Transverse colon (tissue), 4 donors: ENCODE data around the gene ARIH2. TPM values are rescaled to one million over a fixed set of nuclear protein-coding genes. Genes with fewer than 3 reads are reported as not detected.

ENCODE experiments used
- DNase-seq: peaks from one replicate; pipeline ENCODE4 v3.0.0-alpha.2; 2019
- H3K27ac ChIP-seq, 4 donors: fragments of 200-600 bp; sonication (generic); 2 replicates each; pipeline ENCODE4 v1.5.1; 2016 to 2018; ENCODE audit warnings: inconsistent platforms in 4 of 4
- H3K27me3 ChIP-seq: fragments of 200-600 bp; sonication (generic); 2 replicates; pipeline ENCODE4 v1.5.1; 2017; ENCODE audit warnings: inconsistent platforms
- H3K36me3 ChIP-seq, 4 donors: fragments of 200-600 bp; sonication (generic); 2 replicates each; pipeline ENCODE4 v1.5.1; 2017 to 2019; ENCODE audit warnings: inconsistent platforms in 4 of 4
- H3K4me1 ChIP-seq, 4 donors: fragments of 200-600 bp; sonication (generic); 2 replicates each; pipeline ENCODE4 v1.5.1; 2017 to 2020; ENCODE audit warnings: inconsistent platforms in 4 of 4
- H3K4me3 ChIP-seq, 4 donors: fragments of 200-600 bp; sonication (generic); 1 replicate in 1 of 4; 2 replicates in 3 of 4; pipeline versions ENCODE4 v1.5.1 to v1.6.1; 2017 to 2019; ENCODE audit warnings: inconsistent platforms in 4 of 4
- H3K9me3 ChIP-seq, 2 donors: fragments of 200-600 bp; sonication (generic); 2 replicates each; pipeline ENCODE4 v1.5.1; 2017 to 2019; ENCODE audit warnings: inconsistent platforms in 2 of 2
- CTCF ChIP-seq, 5 experiments: fragments of 200-600 bp in 3 of 5; fragments of 450-650 bp in 2 of 5; sonication (generic) in 3 of 5; IDR thresholded peaks; 1 replicate in 2 of 5; 2 replicates in 3 of 5; pipeline ENCODE4 v1.5.1; 2016 to 2017; ENCODE audit warnings: antibody characterized with exemption in 5 of 5, inconsistent platforms in 3 of 5, mild to moderate bottlenecking in 2 of 5, moderate library complexity in 1 of 5
- EP300 ChIP-seq: sonication (generic); formaldehyde crosslinking; IDR thresholded peaks from one replicate; pipeline ENCODE4 v1.6.1; 2017; ENCODE audit warnings: antibody characterized with exemption, low read depth
- POLR2A ChIP-seq: fragments of 450-650 bp; IDR thresholded peaks from one replicate; pipeline ENCODE4 v1.6.1; 2016; ENCODE audit warnings: antibody characterized with exemption, mild to moderate bottlenecking, moderate library complexity
- POLR2AphosphoS5 ChIP-seq, 3 donors: sonication (generic); formaldehyde crosslinking; IDR thresholded peaks; one replicate each; pipeline ENCODE4 v1.6.1; 2016; ENCODE audit warnings: antibody characterized with exemption in 3 of 3
- WGBS, 2 donors: methylation state at CpG; one replicate each; pipeline ENCODE4 v1.1.5; 2018; ENCODE audit warnings: low coverage in 1 of 2; 5-methylcytosine and 5-hydroxymethylcytosine counted together
- in situ Hi-C, 4 donors: fragments of 200-750 bp; cut with MboI; loops; one replicate each; pipeline versions ENCODE4 v1.15.0 to v1.15.1; 2017; ENCODE audit warnings: low sequenced_read_pairs in 3 of 4, low pct_ligation_motif_present in 1 of 4, low pct_unique_long_range_greater_than_20kb in 1 of 4
- intact Hi-C: fragments of 100-400 bp; cut with DNase I; formaldehyde crosslinking; loops from one replicate; pipeline ENCODE4 v1.15.1; 2023; ENCODE audit warnings: low total_unique reads
- total RNA-seq, 4 donors: library from RNA; depleted of rRNA; stranded (reverse); fragments of >200 nt; gene quantifications; one replicate each; pipeline ENCODE4 v1.1.0, GENCODE V29; 2016

The ARIH2 gene
- total RNA-seq, 4 donors from 2014 or later, result 82.6 to 269 (median 115) TPM

DNA sequence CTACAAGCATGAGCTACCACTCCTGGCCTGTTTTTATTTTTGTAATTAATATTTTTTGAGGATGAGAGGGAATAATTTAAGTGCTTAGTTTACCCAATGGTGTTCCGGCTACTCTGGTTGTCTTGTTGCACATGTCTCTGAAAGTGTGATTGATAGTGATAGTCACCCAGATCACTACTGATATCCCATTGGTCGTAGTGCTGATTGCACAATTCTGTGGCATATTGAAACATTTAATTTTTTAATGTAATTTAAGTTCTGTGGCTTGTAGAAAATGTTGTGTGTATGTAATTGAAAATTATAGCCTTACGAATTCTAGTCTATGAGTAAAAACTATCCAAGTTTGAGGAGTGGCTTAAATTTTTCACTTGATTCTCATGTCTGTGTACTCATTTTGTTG lies 11.9 kb downstream of the ARIH2 start:
- no peak overlapping the region for H3K27ac ChIP-seq
- no peak for TF ChIP-seq CTCF (IDR thresholded peaks at IDR 0.05)
- no peak for TF ChIP-seq EP300
- TF ChIP-seq POLR2AphosphoS5 (IDR thresholded peaks at IDR 0.05), result no peak
- no peak for TF ChIP-seq POLR2A
- DNase-seq, result no peak
- H3K4me3 ChIP-seq, result no peak overlapping the region
- peaks cover 21 to 65% (median 31%) of the 10 kb centered on the region in 4 donors for H3K4me1 ChIP-seq
- no peaks in the 10 kb centered on the region for H3K27me3 ChIP-seq
- 84 to 88% methylated on average over 3 of the region's 3 CpGs for WGBS, 2 donors
- peaks cover 0 to 15% (median under 1%) of the 10 kb centered on the region in 4 donors for H3K36me3 ChIP-seq
- intact Hi-C loops (no loop called here), in situ Hi-C loops (no loop called here)
- H3K9me3 ChIP-seq, result no peaks in the 10 kb centered on the region

DNA sequence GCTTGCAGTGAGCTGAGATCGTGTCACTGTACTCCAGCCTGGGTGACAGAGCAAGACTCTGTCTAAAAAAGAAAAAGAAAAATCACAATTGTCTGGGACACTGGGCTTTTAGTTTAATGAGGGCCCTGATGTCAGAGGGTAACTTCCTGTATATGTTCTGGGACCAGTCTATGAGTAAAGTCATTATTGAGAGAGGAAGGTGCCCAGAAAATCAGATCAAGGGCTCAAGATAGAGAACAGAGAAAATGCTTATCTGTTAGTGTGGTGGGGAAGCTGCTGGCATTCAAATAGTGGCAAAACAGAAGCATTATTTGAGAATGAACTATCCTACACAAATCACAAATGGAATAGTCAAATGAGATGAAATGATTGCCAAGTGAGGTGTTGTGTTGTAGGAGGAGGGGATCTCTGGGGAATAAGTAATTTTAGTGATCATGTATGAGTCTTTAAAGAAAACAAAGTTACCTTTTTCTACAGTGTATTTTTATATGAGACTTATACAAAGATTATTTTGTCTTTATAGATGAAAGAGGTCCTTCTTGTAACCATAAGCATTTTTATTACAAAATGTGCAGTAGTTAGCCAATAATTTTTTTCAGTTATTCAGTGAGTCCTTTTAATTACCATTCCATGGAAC lies 13.4 kb downstream of the ARIH2 start:
- TF ChIP-seq POLR2AphosphoS5 (IDR thresholded peaks at IDR 0.05) (no peak), CTCF (IDR thresholded peaks at IDR 0.05) (no peak), POLR2A (no peak), EP300 (no peak)
- in situ Hi-C loops, result no loop called here
- peaks cover 14 to 52% (median 23%) of the 10 kb centered on the region in 4 donors for H3K4me1 ChIP-seq
- H3K36me3 ChIP-seq, result peaks cover 0 to 9% (median 0%) of the 10 kb centered on the region in 4 donors
- no peaks in the 10 kb centered on the region for H3K27me3 ChIP-seq
- 57 to 73% methylated on average over 1 of the region's 1 CpG for WGBS, 2 donors
- no peak overlapping the region for H3K27ac ChIP-seq
- H3K9me3 ChIP-seq, result no peaks in the 10 kb centered on the region
- intact Hi-C loops, result no loop called here
- no peak for DNase-seq
- no peak overlapping the region for H3K4me3 ChIP-seq

- DNase-seq, result no peak
- intact Hi-C loops (no loop called here), in situ Hi-C loops (no loop called here)
- Histone ChIP-seq H3K4me3 (no peak overlapping the region), H3K27ac (no peak overlapping the region), H3K4me1 (peaks cover 0 to 40% (median 9%) of the 10 kb centered on the region in 4 donors), H3K9me3 (no peaks in the 10 kb centered on the region), H3K36me3 (peaks cover 0 to 3% (median 0%) of the 10 kb centered on the region in 4 donors), H3K27me3 (no peaks in the 10 kb centered on the region)
- 93 to 98% methylated on average over 5 of the region's 5 CpGs for WGBS, 2 donors
- TF ChIP-seq CTCF (IDR thresholded peaks at IDR 0.05), result no peak
- TF ChIP-seq EP300, result no peak
- TF ChIP-seq POLR2A, result no peak
- no peak for TF ChIP-seq POLR2AphosphoS5 (IDR thresholded peaks at IDR 0.05)
Observed at GRCh38 chr3:48934333-48934991, 15.8 kb downstream of the ARIH2 start.

GRCh38 chr3:48935530-48935929 lies 16.9 kb downstream of the ARIH2 start:
- no peak for DNase-seq
- Histone ChIP-seq H3K9me3 (no peaks in the 10 kb centered on the region), H3K36me3 (peaks cover 0 to 3% (median 0%) of the 10 kb centered on the region in 4 donors), H3K4me1 (peaks cover 0 to 34% (median 5%) of the 10 kb centered on the region in 4 donors), H3K4me3 (no peak overlapping the region), H3K27ac (no peak overlapping the region), H3K27me3 (no peaks in the 10 kb centered on the region)
- TF ChIP-seq EP300 (no peak), POLR2A (no peak), POLR2AphosphoS5 (IDR thresholded peaks at IDR 0.05) (no peak), CTCF (IDR thresholded peaks at IDR 0.05) (no peak)
- intact Hi-C loops, result no loop called here
- WGBS, 2 donors, result 90% methylated on average over 2 to 4 of the region's 4 CpGs
- in situ Hi-C loops, result no loop called here
